SIG-M5 treated with dmso at 0.1 percent for 504 hours (cell line): Measurements from ENCODE around the gene FOXA3.
"Not testable (repeated sequence)": the region's sequence is repeated elsewhere in the genome, so short reads cannot be mapped to it uniquely, and the experiment has no call there.

ENCODE experiments used
- DNase-seq: peaks from one replicate; lab custom pipeline; 2025; ENCODE audit not compliant: unreplicated experiment; lab: John Stamatoyannopoulos, UW

The FOXA3 gene

GRCh38 chr19:45887200-45887710 lies 23.1 kb downstream of the FOXA3 start:
- no peak for DNase-seq

- DNase-seq: no peak
Observed at GRCh38 chr19:45889210-45889885, 25.2 kb downstream of the FOXA3 start.

GRCh38 chr19:45890877-45891276 lies 26.8 kb downstream of the FOXA3 start:
- DNase-seq: no peak

GRCh38 chr19:45895519-45895972 lies 31.4 kb downstream of the FOXA3 start:
- DNase-seq: no peak

GRCh38 chr19:45895983-45896599 lies 32.0 kb downstream of the FOXA3 start:
- DNase-seq: not testable (repeated sequence)

- DNase-seq: no peak
Observed at GRCh38 chr19:45897261-45897812, 33.2 kb downstream of the FOXA3 start.

GRCh38 chr19:45899253-45899652 lies 35.1 kb downstream of the FOXA3 start:
- no peak for DNase-seq

GRCh38 chr19:45899919-45900589 lies 35.9 kb downstream of the FOXA3 start:
- DNase-seq: no peak

GRCh38 chr19:45900738-45901431 lies 36.8 kb downstream of the FOXA3 start:
- DNase-seq: no peak

GRCh38 chr19:45901432-45901911 lies 37.3 kb downstream of the FOXA3 start:
- DNase-seq: peak; percentile 59

GRCh38 chr19:45901912-45902650 lies 38.0 kb downstream of the FOXA3 start, which contains the start of gene MYPOP:
Gene MYPOP (minus strand): TSS chr19:45902613. CDS start chr19:45901773, 840 bp downstream.
- no peak for DNase-seq

GRCh38 chr19:45902651-45903625 lies 38.8 kb downstream of the FOXA3 start:
- peak; percentile 89 for DNase-seq

- DNase-seq: no peak
Observed at GRCh38 chr19:45905011-45905410, 40.9 kb downstream of the FOXA3 start.

GRCh38 chr19:45906221-45906620 lies 42.1 kb downstream of the FOXA3 start:
- no peak for DNase-seq

GRCh38 chr19:45908956-45909355 lies 44.8 kb downstream of the FOXA3 start:
- DNase-seq: no peak

GRCh38 chr19:45911291-45911690 lies 47.2 kb downstream of the FOXA3 start:
- DNase-seq: no peak

- DNase-seq: no peak
Observed at GRCh38 chr19:45913874-45914830, 50.0 kb downstream of the FOXA3 start, which contains the start of gene NANOS2. Gene NANOS2 (minus strand): TSS chr19:45914778. CDS start chr19:45914693, 85 bp downstream.
